Stimulated activated effector memory CD8-positive, alpha-beta T cell treated with anti-CD3 and anti-CD28 coated beads, Interleukin-12 subunit alpha, Interleukin-12 subunit beta, amount 100 ng/mL, for 72 hours (primary cell): ENCODE data around the gene CDK6.

Experiments
- ATAC-seq: fragments of 150-1000 bp; cut with Tn5 transposase; 2 replicates; pipeline ENCODE4 v1.10.0; 2021
- DNase-seq, 2 donors: peaks; one replicate each; pipeline ENCODE4 v3.0.0; 2021 to 2022; ENCODE audit warnings: low spot score in 2 of 2
- H3K27ac Mint-ChIP-seq: one replicate; pipeline ENCODE4 v1.8.0; 2022; ENCODE audit warnings: mild to moderate bottlenecking, mixed read lengths
- H3K36me3 Mint-ChIP-seq: one replicate; pipeline ENCODE4 v1.8.0; 2022; ENCODE audit warnings: mild to moderate bottlenecking, mixed read lengths
- H3K4me1 Mint-ChIP-seq: one replicate; pipeline ENCODE4 v1.8.0; 2022; ENCODE audit warnings: mixed read lengths
- H3K4me3 Mint-ChIP-seq: one replicate; pipeline ENCODE4 v1.8.0; 2022; ENCODE audit warnings: mild to moderate bottlenecking, mixed read lengths
- H3K9me3 Mint-ChIP-seq: one replicate; pipeline ENCODE4 v1.8.0; 2022; ENCODE audit warnings: mixed read lengths

The CDK6 gene

DNA sequence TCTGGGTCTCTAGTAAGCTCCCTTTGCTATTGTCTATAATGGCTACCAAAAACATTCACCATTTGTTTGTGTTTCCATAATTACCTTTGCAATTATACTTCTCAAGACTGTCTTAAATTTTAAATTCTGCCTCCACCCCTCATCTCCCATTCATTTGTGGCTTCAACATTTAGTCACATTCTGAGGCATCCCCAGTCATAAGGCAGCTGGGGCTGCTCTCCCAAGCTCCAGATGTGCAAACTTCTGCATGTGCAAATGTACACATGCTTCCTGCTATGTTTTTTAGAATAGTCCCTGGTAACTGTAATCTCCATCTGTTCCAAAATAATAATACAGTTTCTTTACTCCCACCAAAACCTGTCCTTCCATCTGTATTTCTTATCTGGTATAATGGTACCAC, 97.3 kb downstream of the CDK6 start:
- peaks cover 68% of the 10 kb centered on the region for H3K4me1 Mint-ChIP-seq
- peak overlapping the region; percentile 6 for H3K27ac Mint-ChIP-seq
- peaks cover 81% of the 10 kb centered on the region for H3K36me3 Mint-ChIP-seq
- ATAC-seq (peak; percentile 59), DNase-seq (no peak)
- H3K9me3 Mint-ChIP-seq = peaks cover 7% of the 10 kb centered on the region
- H3K4me3 Mint-ChIP-seq = no peak overlapping the region

DNA sequence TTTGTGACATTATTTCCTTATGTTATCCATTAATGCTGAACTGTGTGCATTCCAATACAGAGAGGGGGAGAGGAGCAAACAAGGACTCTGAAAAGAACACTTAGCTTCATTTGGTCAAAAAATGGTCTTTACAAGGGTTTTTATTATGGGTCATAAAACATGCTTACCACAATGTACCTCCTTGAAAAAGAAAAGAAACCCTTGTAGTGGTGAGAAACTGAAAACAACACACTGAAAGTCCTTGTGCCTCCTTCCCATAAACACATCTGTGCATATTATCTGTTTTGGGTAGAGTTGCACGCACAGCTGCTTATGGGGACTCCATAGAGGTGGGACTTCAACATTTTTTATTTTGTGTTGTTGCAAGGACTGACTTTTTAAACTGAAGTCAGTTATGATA, 98.7 kb downstream of the CDK6 start:
- ATAC-seq (no peak), DNase-seq (no peak)

DNA sequence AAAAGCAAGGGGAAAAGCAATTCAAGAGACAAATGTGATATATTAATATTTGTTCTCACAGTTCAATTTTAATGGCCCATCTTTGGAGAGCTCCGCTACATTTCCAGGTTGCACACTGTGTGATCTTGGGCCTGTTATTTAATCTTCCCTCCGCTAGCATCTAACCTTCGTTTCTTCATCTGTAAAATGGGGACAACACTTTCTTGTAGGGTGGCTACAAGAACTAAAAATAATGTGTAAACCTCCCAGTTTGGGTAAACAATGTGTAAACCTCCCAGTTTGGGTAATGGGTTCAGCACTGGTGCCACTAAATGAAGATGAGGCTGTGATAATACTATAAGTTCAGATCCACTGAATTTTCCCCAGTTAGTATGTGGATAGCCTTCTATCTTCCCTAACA, 99.5 kb downstream of the CDK6 start:
- DNase-seq (no peak), ATAC-seq (no peak)
- no peak overlapping the region for H3K4me3 Mint-ChIP-seq
- H3K4me1 Mint-ChIP-seq = peaks cover 76% of the 10 kb centered on the region
- H3K9me3 Mint-ChIP-seq = peaks cover 2% of the 10 kb centered on the region
- no peak overlapping the region for H3K27ac Mint-ChIP-seq
- H3K36me3 Mint-ChIP-seq = peaks cover 76% of the 10 kb centered on the region

More for the DNA sequence above, 98.7 kb downstream of the CDK6 start:
- Mint-ChIP-seq H3K9me3 (peaks cover 2% of the 10 kb centered on the region), H3K27ac (peak overlapping the region; percentile 41), H3K4me3 (no peak overlapping the region), H3K36me3 (peaks cover 70% of the 10 kb centered on the region), H3K4me1 (peaks cover 69% of the 10 kb centered on the region)

DNA sequence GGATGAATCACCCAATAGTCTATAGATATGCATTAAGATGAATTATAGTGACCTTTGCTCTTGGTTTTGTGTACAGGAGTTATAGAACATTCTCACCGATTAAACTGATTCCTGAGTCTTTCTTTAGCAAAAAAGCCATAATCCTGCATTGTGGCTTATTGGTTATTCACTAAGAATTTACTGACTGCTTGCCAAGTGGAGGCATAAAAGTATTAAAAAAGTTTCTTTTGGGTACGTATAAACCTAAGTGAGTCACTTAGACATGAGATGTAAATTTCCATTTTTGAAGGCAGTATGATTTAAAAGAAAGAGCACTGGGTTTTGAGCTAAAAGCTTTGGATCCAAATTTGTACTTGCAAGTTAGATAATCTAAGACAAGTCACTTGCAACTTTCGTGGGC, 100.7 kb downstream of the CDK6 start:
- H3K4me1 Mint-ChIP-seq = peaks cover 78% of the 10 kb centered on the region
- H3K4me3 Mint-ChIP-seq = no peak overlapping the region
- no peak for DNase-seq
- H3K9me3 Mint-ChIP-seq = peaks cover 2% of the 10 kb centered on the region
- H3K27ac Mint-ChIP-seq = no peak overlapping the region
- H3K36me3 Mint-ChIP-seq = peaks cover 78% of the 10 kb centered on the region
- no peak for ATAC-seq

DNA sequence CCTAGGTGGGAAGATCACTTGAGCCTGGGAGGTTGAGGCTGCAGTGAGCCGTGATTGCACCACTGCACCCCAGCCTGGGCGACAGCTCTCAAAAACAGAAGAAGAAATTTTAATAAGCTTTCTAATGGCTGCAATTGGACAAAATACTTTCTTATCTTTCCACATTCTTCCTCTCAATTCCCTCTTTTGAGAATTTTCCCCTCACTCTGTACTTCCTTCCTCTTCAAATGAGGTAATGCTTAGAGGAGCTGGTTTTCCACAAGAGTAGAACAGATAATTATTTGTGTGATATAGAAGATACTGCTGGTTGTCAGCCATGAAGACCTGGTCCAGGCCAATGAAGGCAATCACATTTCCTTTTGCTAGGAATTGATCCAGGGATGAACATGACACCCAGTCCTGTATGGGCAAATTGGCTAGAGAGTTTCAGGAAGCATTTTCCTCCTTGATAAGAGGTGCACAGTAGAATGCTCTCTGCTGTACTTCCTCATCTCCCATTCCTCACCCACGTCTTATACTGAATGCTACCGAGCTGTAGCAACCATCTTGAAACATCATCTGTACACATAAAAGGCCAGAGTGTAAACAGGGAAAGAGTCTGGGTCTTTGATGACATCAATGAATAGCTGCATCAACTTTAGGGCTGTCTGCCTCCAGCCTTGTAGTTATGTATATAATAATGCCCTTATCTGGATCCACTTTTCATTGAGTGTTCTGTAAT, 103.9 kb downstream of the CDK6 start:
- Mint-ChIP-seq H3K36me3 (peaks cover 83% of the 10 kb centered on the region), H3K4me3 (peak overlapping the region; percentile 37), H3K27ac (peak overlapping the region; percentile 92), H3K4me1 (peaks cover 62% of the 10 kb centered on the region), H3K9me3 (peaks cover 2% of the 10 kb centered on the region)
- ATAC-seq = no peak
- no peak for DNase-seq

DNA sequence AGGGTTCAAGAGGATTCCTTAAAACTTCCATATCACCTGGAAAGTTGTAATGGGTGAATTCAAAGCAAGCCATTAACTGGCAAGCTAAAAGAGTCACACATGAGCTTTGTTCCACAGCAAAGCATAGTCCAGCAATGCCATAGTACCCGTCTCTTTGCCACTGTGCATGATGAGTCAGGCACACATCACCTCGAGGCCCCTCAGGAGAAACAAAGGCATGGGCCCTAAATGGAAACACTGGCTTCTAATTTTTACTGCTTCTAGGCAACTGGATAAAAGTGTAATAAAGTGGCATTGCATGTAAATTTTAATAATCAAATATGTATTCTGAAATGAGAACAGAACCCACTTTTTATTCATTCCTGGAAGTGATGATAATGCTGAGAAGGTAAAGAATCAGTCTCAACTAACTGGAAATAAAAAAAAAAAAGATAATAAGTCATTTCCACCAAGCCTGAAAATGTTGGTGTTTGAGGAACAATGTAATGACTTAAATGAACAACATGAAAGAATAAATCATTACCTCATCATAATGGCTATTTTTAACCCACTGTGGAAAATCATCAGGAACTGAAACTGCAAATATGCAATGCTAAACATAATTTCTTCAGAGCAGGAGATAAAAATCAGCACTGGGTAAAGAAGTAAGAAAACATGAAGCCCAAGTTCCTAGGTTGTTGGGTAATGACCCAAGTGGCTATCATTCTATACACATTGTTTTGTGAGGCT, 104.9 kb downstream of the CDK6 start:
- H3K4me3 Mint-ChIP-seq = peak overlapping the region; percentile 37
- peak overlapping the region; percentile 92 for H3K27ac Mint-ChIP-seq
- peaks cover 84% of the 10 kb centered on the region for H3K36me3 Mint-ChIP-seq
- H3K4me1 Mint-ChIP-seq = peaks cover 57% of the 10 kb centered on the region
- DNase-seq (no peak), ATAC-seq (peak; percentile 86)
- peaks cover 2% of the 10 kb centered on the region for H3K9me3 Mint-ChIP-seq

DNA sequence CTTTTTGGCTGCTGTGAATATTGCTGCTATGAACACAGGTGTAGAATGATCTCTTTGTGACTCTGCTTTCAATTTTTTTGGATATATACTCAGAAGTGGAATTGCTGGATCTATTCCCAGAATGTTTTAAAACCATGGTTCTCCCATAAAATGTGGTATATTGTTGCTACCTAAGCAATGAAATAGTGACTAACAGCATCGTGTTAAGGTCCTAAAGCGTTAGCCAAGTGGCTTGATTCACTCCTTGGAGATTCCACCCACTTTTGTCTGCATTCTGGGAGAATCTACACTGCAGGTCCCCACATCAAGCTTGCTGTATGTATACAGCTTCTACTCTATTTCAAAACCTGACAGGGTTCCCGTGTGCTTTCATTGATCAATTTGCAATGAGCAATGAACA, 105.6 kb downstream of the CDK6 start:
- no peak for ATAC-seq
- peaks cover 2% of the 10 kb centered on the region for H3K9me3 Mint-ChIP-seq
- peaks cover 86% of the 10 kb centered on the region for H3K36me3 Mint-ChIP-seq
- H3K4me1 Mint-ChIP-seq = peaks cover 53% of the 10 kb centered on the region
- peak overlapping the region; percentile 37 for H3K4me3 Mint-ChIP-seq
- H3K27ac Mint-ChIP-seq = peak overlapping the region; percentile 92
- DNase-seq = no peak

DNA sequence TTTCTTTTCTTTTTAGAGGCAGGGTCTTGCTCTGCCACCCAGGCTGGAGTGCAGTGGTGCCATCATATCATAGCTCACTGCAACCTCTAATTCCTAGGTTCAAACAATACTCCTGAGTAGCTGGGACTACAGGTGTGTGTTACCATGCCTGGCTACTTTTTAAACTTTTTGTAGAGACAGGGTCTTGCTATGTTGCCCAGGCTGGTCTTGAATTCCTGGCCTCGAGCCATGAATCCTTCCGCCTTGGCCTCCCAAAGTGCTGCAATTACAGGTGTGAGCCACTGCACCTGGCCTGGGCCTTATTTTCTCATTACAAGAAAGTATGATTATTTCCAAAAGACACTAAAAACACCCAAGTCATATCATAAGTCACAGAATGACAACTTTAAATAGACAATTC, 106.6 kb downstream of the CDK6 start:
- peak overlapping the region; percentile 37 for H3K4me3 Mint-ChIP-seq
- peaks cover 87% of the 10 kb centered on the region for H3K36me3 Mint-ChIP-seq
- H3K4me1 Mint-ChIP-seq = peaks cover 51% of the 10 kb centered on the region
- H3K9me3 Mint-ChIP-seq = peaks cover 2% of the 10 kb centered on the region
- peak in 1 of 2 donors; percentile 52 for DNase-seq
- peak overlapping the region; percentile 92 for H3K27ac Mint-ChIP-seq
- no peak for ATAC-seq

DNA sequence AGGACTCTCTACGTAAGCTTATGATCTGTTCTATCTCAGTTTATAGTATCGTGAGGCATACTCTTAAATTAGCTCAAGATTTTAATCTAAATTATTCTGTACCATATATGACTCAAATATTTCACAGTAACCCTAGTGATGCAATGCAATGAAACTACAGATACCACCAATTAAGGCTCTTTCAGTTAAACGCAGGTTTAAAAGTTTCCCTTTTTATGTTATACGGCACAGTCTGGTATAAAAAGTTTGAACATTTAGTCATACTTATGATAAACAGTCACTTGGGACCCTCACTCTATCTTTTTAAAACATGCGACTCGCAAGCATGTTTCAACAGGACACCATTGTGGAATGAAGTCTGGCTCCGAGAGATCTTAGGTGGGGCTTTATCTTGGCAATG, 107.2 kb downstream of the CDK6 start:
- ATAC-seq (peak; percentile 64), DNase-seq (no peak)
- Mint-ChIP-seq H3K4me1 (peaks cover 49% of the 10 kb centered on the region), H3K36me3 (peaks cover 87% of the 10 kb centered on the region), H3K9me3 (peaks cover 2% of the 10 kb centered on the region), H3K4me3 (peak overlapping the region; percentile 37), H3K27ac (peak overlapping the region; percentile 92)

DNA sequence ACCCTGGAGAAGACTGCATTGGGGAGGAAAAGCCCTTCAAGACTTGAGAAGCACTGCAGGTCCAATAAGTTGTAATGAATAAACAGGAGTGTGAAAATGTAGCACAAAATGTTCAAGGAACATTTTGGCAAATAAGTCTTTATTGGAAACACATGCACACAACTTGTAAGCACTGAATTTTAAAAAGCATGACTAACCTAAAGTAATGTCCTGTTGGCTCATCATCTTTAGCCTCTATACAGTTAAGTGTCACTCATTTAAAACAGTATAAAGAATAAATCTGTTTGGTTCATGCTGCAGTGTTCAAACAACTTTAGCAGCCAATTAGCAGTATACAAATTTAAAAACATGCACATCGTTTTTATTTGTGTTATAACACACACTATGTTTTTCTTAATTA, 108.6 kb downstream of the CDK6 start:
- H3K36me3 Mint-ChIP-seq = peaks cover 97% of the 10 kb centered on the region
- ATAC-seq = no peak
- no peaks in the 10 kb centered on the region for H3K9me3 Mint-ChIP-seq
- peak overlapping the region; percentile 17 for H3K27ac Mint-ChIP-seq
- DNase-seq = no peak
- no peak overlapping the region for H3K4me3 Mint-ChIP-seq
- peaks cover 49% of the 10 kb centered on the region for H3K4me1 Mint-ChIP-seq

DNA sequence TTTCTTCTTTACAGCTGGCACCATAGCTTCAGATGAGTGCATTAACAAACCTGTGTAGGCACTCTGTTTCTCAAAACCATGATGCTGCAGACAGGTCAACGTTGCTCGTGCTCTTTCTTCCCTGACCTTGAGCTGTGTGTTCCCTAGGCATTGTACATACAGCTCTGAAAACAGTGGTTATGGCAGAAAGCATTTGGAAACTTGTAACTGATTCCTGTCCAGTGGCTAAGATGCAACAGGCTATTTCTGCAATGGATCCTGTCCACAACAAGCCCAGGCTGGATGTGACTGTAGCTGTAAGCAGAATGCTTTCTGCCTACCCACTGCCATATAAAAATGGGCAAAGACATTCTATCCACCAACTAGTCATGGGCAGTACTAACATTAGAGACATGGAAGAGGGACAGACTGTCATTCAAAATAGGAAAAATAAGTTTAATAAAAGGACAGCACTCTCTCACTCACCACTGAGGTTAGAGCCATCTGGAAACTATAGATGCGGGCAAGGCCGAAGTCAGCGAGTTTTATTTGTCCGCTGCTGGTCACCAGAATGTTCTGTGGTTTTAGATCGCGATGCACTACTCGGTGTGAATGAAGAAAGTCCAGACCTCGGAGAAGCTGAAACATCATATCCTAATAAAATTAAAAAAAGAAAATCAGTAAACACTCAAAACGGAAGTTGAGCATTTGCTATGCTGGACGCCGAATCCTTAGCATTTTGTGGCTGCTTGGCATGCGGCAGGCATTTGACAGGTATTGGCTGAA, 111.0 kb downstream of the CDK6 start:
- Mint-ChIP-seq H3K9me3 (no peaks in the 10 kb centered on the region), H3K36me3 (peaks cover 95% of the 10 kb centered on the region), H3K4me3 (no peak overlapping the region), H3K4me1 (peaks cover 41% of the 10 kb centered on the region), H3K27ac (no peak overlapping the region)
- no peak for ATAC-seq
- no peak for DNase-seq

DNA sequence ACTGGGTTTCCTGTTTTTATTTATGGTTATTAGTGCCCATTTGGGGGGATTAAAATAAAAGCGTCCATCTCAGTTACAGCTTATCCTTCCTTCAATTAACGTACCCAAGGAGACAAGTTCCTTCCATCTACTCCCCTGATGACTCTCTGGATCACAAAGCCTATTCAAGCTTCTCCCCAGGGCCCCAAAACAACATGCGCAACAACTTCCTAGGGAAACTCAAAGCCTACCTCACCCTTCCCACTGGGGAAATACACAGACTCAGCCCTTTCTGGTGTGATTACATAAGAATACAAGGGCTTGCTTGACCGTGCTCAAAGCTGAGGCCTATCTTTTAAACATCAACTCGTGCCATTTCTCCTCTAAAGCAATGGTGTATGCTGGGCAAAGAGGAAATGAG, 112.4 kb downstream of the CDK6 start:
- DNase-seq = no peak
- Mint-ChIP-seq H3K27ac (peak overlapping the region; percentile 52), H3K4me1 (peaks cover 42% of the 10 kb centered on the region), H3K9me3 (no peaks in the 10 kb centered on the region), H3K36me3 (peaks cover 95% of the 10 kb centered on the region), H3K4me3 (no peak overlapping the region)
- no peak for ATAC-seq

DNA sequence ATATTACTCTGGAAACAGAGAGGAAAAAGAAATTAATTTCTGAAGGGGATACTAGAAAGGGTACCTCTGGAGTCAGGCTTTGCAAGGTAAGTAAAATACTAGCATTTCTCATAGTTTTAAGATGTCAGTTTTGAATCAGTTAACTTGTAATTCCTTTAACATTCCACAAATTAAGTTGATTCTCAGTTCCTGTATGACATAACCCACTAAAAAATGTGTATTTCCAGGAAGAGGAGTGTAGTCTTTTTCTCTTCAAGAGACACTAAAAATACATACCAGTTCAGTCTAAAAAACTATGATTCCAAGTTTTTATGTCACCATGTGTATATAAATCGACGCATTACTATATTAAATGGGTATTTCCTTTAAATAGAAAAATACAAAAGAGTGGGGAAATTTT, 113.2 kb downstream of the CDK6 start:
- ATAC-seq (no peak), DNase-seq (no peak)
- no peaks in the 10 kb centered on the region for H3K9me3 Mint-ChIP-seq
- peaks cover 95% of the 10 kb centered on the region for H3K36me3 Mint-ChIP-seq
- H3K4me3 Mint-ChIP-seq = no peak overlapping the region
- H3K4me1 Mint-ChIP-seq = peaks cover 49% of the 10 kb centered on the region
- H3K27ac Mint-ChIP-seq = peak overlapping the region; percentile 52

DNA sequence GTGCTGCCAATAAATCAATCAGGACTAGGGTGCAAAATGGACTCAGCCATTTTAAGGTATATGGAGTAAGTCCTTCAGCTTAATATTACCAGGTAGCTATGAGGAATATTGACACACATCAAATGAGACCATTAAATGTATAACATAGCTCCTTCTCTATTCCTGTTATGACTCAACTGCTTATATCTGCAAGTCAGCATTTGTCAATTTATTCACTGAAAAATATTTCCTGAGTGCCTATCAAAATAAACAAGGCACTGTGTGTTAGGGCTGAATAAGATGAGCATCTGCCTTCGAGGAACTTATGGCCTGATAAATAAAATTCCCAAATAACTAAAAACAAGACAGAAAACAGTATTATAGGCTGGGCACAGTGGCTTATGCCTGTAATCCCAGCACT, 113.8 kb downstream of the CDK6 start:
- Mint-ChIP-seq H3K9me3 (no peaks in the 10 kb centered on the region), H3K4me1 (peaks cover 55% of the 10 kb centered on the region), H3K36me3 (peaks cover 97% of the 10 kb centered on the region), H3K4me3 (no peak overlapping the region), H3K27ac (peak overlapping the region; percentile 52)
- DNase-seq (no peak), ATAC-seq (no peak)

DNA sequence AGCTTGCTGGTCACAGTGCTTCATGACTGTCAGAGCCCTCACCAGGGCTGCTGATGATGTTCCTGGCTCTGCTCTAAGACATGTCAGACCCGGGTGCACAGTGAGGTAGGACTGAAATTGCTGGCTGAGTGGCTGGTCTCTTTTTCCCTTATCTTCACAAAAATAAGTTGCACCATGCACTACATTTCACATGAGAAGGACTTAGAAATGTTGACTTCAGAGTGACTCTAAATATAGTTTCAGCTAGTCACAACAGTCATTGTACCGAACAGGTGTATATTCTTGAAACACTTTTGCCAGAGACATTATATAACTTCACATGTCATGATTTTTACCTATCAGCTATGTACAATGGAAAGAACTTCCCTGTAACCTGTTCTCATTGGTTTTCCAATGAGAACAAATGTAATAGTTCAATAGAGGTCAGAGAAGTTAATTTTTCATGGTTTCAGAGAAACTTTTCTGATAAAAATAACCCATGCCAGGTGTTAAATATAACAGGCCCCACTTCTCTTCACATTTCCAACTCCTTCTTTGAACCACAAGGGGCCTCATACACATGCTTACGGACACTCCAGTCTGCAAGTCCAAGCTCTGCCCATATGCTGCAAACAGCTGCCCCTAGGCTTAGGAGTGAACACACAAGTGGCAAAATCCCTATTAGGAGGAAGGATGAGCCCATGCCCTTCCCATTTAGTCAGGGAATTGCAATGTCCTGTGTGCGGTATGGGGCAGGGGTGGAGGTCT, 115.6 kb downstream of the CDK6 start:
- peaks cover 97% of the 10 kb centered on the region for H3K36me3 Mint-ChIP-seq
- peaks cover 57% of the 10 kb centered on the region for H3K4me1 Mint-ChIP-seq
- H3K4me3 Mint-ChIP-seq = no peak overlapping the region
- H3K27ac Mint-ChIP-seq = peak overlapping the region; percentile 9
- ATAC-seq (no peak), DNase-seq (no peak)
- no peaks in the 10 kb centered on the region for H3K9me3 Mint-ChIP-seq
